NCI-H446 treated with DMSO at 0.1 percent for 48 hours (cell line): ENCODE results near the gene AANAT.

Experiments
- DNase-seq: peaks from one replicate; lab custom pipeline; 2025; lab: John Stamatoyannopoulos, UW

The AANAT gene

GRCh38 chr17:76469076-76469990 is 1.9 kb downstream of the AANAT start:
- DNase-seq, result no peak

GRCh38 chr17:76469991-76470739 is 2.8 kb downstream of the AANAT start:
- no peak for DNase-seq

DNA sequence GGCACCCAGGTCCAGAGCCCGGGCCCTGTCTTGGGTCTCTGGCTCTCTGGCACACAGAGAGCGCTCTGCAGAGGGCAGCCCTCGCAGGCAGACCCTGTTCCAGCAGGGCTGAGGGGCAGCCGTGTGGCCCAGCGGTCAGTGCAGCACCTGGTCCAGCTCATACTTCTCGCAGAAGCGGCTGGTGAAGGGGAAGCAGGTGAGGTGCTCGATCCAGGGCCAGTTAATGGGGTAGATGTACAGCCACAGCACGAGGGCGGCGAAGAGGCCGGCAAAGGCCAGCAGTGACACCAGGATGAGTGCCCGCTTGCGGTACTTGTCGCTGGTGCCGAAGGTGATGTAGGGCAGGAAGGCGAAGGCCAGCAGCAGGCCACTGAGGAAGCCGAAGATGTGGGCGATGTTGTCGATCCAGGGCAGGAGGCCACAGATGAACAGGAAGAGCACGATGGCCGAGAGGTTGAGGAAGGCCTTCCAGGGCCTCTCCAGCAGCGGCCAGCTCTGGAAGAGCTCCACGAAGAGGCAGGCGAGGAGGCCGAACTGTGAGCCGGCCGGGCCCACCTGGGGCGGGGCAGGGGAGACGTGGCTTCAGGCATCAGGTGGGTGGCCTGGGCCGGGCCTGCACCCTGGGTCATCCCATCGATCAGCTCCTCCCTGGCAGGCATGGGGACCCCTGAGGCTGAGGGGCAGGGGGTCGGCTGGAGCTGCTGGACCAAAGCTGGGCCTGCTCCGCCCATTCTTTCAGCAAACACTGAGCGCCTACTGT is 4.3 kb downstream of the AANAT start:
- DNase-seq, result no peak

DNA sequence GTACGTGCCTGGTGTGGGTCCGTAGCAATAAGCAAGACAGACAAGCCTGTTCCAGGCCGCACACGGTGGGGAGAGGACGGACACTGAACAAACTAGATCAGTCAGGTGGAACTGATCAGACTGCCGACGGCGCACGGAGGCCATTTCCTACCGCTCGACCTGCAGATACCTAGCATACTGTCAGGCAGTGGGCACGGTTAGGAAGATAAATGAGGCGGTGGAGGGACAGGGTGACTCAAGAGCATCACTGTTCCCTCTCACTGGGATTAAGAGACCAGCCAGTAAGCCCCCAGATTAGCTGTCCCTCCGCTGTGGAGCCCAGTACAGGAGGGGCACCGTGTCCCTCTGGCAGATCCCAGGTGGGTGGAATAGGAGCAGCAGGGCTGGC is 4.8 kb downstream of the AANAT start:
- no peak for DNase-seq

GRCh38 chr17:76472726-76473125 is 5.3 kb downstream of the AANAT start:
- DNase-seq, result no peak

- DNase-seq, result no peak
These were observed 6.2 kb downstream of the AANAT start for GRCh38 chr17:76473541-76473985.

DNA sequence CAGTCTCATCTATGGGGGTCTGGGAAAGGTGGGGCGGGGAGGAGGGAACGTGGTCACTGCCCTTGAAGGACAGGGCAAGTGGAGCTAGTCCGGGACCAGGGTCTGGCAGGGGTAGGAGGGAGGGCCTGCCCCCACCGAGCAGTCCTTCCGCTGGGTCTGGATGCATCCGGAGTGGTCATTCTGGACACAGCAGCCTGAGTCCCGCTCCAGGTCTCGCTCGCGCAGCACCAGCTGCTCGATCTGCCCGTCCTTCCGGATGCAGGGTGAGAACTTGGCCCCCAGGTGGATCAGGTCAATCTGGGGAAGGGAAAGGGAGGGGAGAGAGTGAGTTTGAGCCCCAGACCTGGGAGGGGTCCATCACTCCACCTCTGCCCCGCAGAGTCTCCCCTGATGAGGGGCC is 6.8 kb downstream of the AANAT start:
- DNase-seq, result no peak

GRCh38 chr17:76474894-76475293 is 7.5 kb downstream of the AANAT start:
- DNase-seq, result no peak

DNA sequence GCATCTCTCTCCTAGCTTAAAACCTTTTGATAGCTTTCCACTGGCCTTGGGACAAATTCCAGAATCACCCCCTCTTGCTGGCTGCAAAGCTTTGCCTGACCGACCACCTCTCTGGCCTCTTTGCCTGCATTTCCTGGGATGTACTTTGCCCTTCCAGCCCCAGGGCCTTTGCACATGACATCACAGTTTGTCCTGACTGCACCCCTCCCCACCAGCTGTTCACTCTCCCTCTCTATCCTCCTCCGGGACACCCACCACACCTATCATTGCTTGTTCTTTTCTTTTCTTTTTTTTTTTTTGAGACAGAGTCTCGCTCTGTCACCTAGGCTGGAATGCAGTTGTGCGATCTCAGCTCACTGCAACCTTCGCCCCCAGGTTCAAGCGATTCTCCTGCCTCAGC is 7.9 kb downstream of the AANAT start:
- DNase-seq, result no peak

DNA sequence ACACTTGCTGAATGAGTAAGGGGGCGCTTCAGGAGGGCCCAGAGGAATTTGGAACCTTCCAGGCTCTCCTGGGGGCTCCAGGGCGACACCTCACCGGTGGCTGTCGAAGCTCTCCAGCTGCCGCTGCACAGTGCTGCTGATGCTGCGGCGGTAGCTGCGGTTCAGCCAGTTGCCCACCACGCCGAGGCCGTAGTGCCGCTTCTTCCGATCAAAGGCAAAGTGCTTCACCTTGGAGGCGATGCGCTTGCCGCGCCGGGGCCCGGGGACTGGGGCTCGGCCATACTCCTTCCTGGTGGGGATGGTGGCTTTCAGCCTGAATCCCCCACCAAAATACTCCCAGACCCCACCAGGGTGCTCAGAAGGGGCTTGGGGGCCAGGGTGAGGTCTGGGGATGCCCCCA is 9.3 kb downstream of the AANAT start:
- no peak for DNase-seq

DNA sequence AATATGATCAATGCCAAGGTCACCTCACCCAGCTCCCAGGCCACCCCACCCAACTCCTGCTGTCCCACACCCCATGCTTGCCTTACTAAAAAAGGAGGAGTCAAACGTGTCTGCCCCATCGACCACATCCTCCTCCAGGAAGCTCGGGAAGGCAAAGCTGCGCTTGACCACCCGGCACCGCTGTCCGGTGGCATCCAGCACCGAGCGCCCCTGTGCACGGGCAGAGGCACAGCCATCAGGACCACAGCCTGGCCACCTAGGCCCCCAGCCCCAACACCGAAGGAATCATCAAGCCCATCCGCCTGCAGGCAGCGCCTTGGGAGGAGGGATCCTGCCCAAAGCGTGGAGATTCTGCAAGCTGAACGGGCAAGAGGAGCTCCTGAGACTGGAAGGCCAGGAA is 10.2 kb downstream of the AANAT start:
- no peak for DNase-seq

DNA sequence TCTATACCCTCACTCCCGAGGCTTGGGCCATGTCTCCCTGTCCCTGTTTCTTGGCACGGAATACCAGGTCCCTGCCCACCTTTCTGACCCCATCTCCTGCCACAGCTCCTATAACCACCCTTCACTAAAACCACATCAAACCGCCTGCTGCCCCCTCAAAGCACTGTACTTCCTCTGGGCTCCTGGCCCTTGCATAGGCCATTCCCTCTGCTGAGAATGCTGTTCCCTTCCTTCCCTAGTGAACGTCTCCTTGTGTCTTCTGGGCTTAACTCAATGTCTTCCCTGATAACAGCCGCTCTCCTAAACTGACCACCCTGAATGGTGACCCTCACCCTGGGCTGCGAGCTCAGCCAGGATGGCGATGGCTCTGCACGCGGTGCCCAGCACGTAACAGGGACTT is 10.7 kb downstream of the AANAT start:
- no peak for DNase-seq

GRCh38 chr17:76478730-76479514 is 11.5 kb downstream of the AANAT start:
- DNase-seq, result no peak

DNA sequence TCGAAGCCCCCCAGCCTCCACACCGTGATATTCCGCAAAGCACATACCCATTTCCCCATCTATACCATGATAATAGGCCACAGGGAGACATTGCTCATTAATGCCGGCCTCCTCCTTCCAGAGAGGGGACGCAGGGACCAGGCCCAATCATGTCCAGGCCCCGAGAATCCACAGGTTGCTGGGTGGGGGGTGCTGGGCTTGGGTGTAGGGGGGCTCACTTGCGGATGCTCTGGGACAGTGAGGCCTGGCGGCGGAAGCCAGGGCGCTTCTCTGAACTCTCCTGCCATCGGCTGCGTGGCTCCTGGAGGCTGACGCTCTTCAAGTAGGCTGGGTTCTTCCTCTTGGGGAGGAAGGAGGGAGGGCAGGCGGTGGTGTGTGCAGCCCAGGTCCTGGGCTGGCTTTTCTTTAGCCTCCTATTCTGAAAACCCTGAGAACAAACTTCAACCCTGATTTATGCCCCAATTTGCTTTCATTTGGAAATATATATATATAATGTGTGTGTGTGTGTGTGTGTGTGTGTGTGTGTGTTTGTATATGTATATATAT is 12.2 kb downstream of the AANAT start:
- no peak for DNase-seq

DNA sequence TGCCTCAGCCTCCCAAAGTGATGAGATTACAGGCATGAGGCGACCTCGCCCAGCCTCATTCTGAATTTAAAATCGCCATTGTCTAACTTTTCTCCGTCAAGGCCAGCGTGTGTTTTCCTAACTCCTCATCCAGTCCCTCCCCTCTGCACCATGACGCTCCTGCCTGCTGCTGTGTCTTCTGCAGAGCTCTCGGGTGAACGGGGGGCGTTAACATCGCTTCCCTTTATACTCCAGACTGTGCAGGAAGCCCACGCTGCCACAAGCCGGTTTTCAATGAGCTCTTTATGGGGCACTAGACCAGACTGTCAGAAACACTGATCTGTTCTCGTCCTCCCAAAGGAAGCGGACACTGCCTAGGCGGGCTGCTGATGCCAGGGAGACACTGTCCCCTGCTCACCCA is 13.2 kb downstream of the AANAT start:
- DNase-seq, result no peak

GRCh38 chr17:76481071-76481655 is 13.8 kb downstream of the AANAT start:
- DNase-seq, result no peak

DNA sequence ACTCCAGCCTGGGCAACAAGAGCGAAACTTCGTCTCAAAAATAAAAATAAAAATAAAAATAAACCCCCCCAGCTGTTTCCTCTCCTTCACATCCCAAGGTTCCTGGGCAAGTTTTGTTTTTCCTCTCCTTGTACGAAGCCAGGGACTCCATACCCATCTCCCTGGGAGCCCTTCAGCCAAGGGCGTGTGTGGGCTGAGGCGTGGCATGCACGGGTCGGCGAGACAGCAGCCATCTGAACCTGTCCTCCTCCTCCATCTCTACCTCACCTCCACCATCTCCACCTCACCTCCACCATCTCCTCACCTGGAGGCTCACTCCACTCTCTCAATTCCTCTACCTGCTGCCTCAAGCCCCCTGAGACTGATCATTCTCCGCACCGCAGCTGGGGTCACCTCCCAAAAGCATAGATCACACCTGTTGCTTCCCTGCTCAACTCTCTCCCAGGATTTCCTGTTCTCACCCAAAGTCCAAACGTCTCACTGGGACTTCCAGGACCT is 16.9 kb downstream of the AANAT start:
- DNase-seq, result no peak

- no peak for DNase-seq
These were observed 18.2 kb downstream of the AANAT start for GRCh38 chr17:76485569-76485968.

- no peak for DNase-seq
These were observed 20.2 kb downstream of the AANAT start for GRCh38 chr17:76487451-76488192.

GRCh38 chr17:76490112-76490710 is 22.8 kb downstream of the AANAT start:
- DNase-seq, result no peak
